ENCODE results near the gene UPK1B. TPM values are rescaled to one million over a fixed set of nuclear protein-coding genes. Genes with fewer than 3 reads are reported as not detected.
"Not testable (repeated sequence)": the region's sequence is repeated elsewhere in the genome, so short reads cannot be mapped to it uniquely, and the experiment has no call there.

UPK1B gene
- polyA plus RNA-seq, 1 donor: 1.1 TPM

DNA sequence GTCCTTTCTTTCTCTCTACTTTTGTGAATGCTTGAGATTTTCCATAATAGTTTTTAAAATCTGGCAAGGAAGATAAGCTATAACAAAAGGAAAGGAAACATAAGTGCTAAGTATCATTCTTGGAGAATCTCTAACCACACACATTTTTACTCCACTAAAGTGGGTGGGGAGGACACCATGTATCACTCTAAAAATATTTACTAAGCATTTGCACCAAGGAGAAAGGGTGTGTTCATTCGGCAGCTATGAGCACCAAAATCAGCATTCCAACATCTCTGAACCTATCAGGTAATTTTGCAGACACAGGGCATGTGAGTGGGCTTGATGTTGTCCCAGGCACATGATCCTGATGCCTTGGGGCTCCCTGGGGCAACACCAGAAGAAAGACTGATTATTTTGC is 61.8 kb downstream of the UPK1B start:
- DNase-seq: no peak
- Histone ChIP-seq H3K27me3 (ENCODE audit: control insufficient read depth, insufficient read depth, low read length) (no peaks in the 10 kb centered on the region), H3K27ac (ENCODE audit: low read length) (no peak overlapping the region), H3K9me3 (ENCODE audit: control insufficient read depth, low read depth, low read length) (no peaks in the 10 kb centered on the region), H3K4me3 (ENCODE audit: low read length) (no peak overlapping the region), H3K36me3 (ENCODE audit: control insufficient read depth, insufficient read depth, low read length) (peaks cover 60% of the 10 kb centered on the region), H3K4me1 (ENCODE audit: control insufficient read depth, insufficient read depth, low read length) (peaks cover 11% of the 10 kb centered on the region)
- no CpG with 5 or more reads among the region's 1 CpG for WGBS (ENCODE audit: insufficient coverage, low lambda C conversion rate)

DNA sequence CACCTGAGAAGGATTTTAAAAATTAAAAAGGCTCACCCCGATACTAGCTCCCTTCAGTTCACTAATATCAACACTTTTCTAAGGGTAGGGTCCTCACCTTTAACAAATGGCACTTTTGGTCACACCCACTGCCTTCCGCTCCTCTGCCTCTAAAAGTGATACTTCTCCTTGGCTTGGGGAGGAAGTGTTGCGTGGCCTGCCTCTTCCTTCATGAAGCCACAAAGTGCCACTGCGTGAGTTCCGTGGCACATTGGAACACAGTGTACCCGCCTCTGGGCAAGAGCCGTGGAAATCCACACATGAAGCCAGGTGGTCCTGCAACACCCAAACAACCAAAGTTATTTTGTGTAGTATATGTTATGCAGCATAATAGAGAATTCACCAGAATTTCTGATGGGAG is 63.4 kb downstream of the UPK1B start:
- DNase-seq: no peak
- 100% methylated on average over 1 of the region's 7 CpGs for WGBS (ENCODE audit: insufficient coverage, low lambda C conversion rate)
- H3K9me3 ChIP-seq (ENCODE audit: control insufficient read depth, low read depth, low read length): no peaks in the 10 kb centered on the region
- H3K4me3 ChIP-seq (ENCODE audit: low read length): no peak overlapping the region
- no peak overlapping the region for H3K27ac ChIP-seq (ENCODE audit: low read length)
- no peaks in the 10 kb centered on the region for H3K27me3 ChIP-seq (ENCODE audit: control insufficient read depth, insufficient read depth, low read length)
- H3K36me3 ChIP-seq (ENCODE audit: control insufficient read depth, insufficient read depth, low read length): peaks cover 50% of the 10 kb centered on the region
- H3K4me1 ChIP-seq (ENCODE audit: control insufficient read depth, insufficient read depth, low read length): peaks cover 13% of the 10 kb centered on the region

DNA sequence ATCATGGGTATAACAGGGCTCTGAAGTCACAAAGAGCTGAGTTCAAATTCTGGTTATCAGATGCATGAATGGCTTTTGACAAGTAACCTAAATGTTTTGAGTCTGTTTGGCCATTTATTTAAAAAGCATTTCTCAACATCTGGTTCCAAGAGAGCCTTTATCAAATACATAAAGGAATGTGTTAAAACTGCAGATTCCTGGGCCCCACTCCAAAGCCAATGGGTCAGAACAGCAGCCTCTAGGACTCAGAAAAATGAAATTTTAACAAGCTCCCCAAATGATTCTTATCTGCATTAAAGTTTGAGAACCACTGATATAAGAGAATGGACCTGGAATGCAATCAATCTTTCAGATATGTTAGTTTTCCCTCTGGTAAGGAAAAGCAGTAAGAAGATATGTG is 63.9 kb downstream of the UPK1B start:
- Histone ChIP-seq H3K9me3 (ENCODE audit: control insufficient read depth, low read depth, low read length) (peaks cover 5% of the 10 kb centered on the region), H3K4me3 (ENCODE audit: low read length) (no peak overlapping the region), H3K36me3 (ENCODE audit: control insufficient read depth, insufficient read depth, low read length) (peaks cover 46% of the 10 kb centered on the region), H3K27ac (ENCODE audit: low read length) (no peak overlapping the region), H3K27me3 (ENCODE audit: control insufficient read depth, insufficient read depth, low read length) (no peaks in the 10 kb centered on the region), H3K4me1 (ENCODE audit: control insufficient read depth, insufficient read depth, low read length) (peaks cover 13% of the 10 kb centered on the region)
- DNase-seq: no peak

DNA sequence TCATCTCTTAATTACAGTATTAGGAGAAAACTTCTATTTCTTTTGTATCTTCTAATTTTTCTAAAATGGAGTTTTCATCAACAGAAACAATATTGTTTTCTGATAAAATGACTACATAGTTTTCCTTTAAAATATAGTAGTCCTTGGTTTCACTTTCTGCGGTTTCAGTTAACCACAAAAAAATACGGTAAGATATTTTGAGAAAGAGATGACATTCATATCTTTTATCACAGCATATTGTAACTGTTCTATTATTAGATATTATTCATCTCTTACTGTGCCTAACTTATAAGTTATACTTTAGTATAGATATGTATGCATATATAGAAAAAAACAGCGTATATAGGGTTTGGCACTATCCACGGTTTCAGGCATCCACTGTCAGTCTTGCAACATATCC is 65.0 kb downstream of the UPK1B start:
- Histone ChIP-seq H3K27ac (ENCODE audit: low read length) (peak overlapping the region; percentile 84), H3K4me3 (ENCODE audit: low read length) (no peak overlapping the region), H3K36me3 (ENCODE audit: control insufficient read depth, insufficient read depth, low read length) (peaks cover 36% of the 10 kb centered on the region), H3K4me1 (ENCODE audit: control insufficient read depth, insufficient read depth, low read length) (peaks cover 13% of the 10 kb centered on the region), H3K27me3 (ENCODE audit: control insufficient read depth, insufficient read depth, low read length) (no peaks in the 10 kb centered on the region), H3K9me3 (ENCODE audit: control insufficient read depth, low read depth, low read length) (peaks cover 5% of the 10 kb centered on the region)
- DNase-seq: no peak
- 69% methylated on average over 2 of the region's 4 CpGs for WGBS (ENCODE audit: insufficient coverage, low lambda C conversion rate)

DNA sequence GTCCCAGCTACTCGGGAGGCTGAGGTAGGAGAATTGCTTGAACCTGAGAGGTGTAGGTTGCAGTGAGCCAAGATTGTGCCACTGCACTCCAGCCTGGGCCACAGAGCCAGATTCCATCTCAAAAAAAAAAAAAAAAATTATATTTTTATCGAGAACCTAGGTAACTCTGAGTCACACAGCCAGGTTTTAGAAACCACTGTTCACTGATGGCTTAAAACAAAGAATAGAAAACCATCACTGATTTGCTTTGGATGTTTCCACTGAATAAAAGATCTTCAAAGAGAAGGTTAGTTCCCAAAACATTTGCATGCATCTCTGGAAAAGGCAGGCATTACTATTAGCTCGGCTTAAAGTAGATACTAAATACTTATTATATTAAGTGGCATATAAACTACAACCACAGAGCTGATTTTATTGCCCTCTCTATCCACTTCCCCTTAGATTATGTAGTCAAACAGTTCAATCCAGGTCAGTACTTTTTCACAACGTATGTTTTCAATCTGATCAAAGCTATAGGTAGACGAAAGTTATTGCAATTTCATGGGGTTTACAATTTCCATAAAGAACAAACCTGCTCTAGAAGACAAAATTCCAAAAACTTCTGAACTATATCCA is 65.9 kb downstream of the UPK1B start:
- H3K27me3 ChIP-seq (ENCODE audit: control insufficient read depth, insufficient read depth, low read length): no peaks in the 10 kb centered on the region
- DNase-seq: peak in 1 of 2 donors; percentile 48
- peak overlapping the region; percentile 84 for H3K27ac ChIP-seq (ENCODE audit: low read length)
- 0% methylated on average over 2 of the region's 5 CpGs for WGBS (ENCODE audit: insufficient coverage, low lambda C conversion rate)
- peaks cover 13% of the 10 kb centered on the region for H3K4me1 ChIP-seq (ENCODE audit: control insufficient read depth, insufficient read depth, low read length)
- peaks cover 27% of the 10 kb centered on the region for H3K36me3 ChIP-seq (ENCODE audit: control insufficient read depth, insufficient read depth, low read length)
- H3K4me3 ChIP-seq (ENCODE audit: low read length): peak overlapping the region; percentile 68
- H3K9me3 ChIP-seq (ENCODE audit: control insufficient read depth, low read depth, low read length): peaks cover 5% of the 10 kb centered on the region

DNA sequence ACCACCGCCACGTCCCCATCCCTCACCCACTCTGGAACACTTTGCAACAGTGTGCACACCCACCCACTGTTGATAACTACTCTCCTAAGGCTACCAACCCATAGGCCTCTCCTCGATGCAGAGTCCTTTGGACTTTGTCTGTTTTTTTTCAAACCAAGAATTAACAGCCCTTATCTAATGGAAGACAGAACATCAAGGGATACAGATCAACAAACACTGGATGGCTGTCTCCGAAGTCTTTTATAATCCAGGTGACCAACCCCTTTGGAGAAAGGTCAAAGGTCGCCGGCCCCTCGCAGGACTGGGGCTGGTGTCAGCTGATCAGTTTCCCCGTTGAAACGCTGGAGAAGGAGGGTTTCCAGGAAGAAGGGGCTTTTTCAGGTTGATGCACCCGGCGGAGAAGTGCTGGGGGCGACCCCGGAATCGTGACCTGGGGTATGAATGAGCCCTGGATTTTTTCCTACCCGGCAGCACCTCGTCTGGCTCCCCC is 66.7 kb downstream of the UPK1B start:
- Histone ChIP-seq H3K4me1 (ENCODE audit: control insufficient read depth, insufficient read depth, low read length) (peaks cover 13% of the 10 kb centered on the region), H3K36me3 (ENCODE audit: control insufficient read depth, insufficient read depth, low read length) (peaks cover 20% of the 10 kb centered on the region), H3K27ac (ENCODE audit: low read length) (peak overlapping the region; percentile 84), H3K9me3 (ENCODE audit: control insufficient read depth, low read depth, low read length) (peaks cover 5% of the 10 kb centered on the region), H3K4me3 (ENCODE audit: low read length) (peak overlapping the region; percentile 68), H3K27me3 (ENCODE audit: control insufficient read depth, insufficient read depth, low read length) (no peaks in the 10 kb centered on the region)
- DNase-seq: peak; percentile 77 to 91
- no CpG with 5 or more reads among the region's 16 CpGs for WGBS (ENCODE audit: insufficient coverage, low lambda C conversion rate)

DNA sequence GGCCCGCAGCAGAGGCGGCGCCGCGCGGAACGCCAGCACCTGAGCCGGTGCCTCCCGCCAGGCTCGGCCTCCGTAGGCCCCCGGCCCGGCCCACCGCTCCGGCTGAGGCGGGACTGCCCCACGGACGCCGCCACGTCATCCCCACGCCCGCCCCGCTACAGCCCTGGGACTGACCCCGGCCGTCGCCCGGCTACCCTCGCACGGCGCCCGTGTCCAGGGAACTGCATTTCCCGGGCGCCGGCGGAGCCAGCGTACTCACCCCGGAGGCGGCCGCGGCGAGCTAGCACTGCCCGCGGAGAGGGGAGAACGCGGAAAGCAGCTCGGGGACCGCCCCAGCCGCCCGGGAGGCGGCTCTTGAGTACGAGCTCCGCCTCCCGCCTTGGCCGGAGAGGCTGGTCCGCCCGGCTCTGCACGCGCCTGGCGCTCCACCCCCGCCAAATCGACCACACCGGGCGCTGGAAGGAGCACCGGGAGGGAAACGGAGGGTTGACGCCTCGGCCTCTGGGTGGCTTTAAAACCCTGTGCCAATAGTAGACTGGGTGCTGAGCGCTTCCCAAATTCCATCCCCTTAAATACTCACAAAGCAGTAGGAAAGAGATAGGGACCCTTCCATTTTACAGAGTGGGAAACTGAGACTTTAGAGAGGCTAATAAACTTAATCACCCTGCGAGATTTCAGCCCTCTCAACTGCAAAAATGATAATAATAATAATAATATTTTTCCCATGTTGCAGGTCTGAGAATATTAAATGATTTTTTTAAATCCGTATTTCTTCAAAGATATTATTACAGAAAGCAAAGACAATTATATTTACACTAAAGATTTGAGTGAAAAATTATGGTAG is 67.4 kb downstream of the UPK1B start, which contains the start of gene B4GALT4:
Gene B4GALT4 (minus strand): TSS at position 288 of the 844 bp plus-strand sequence. CDS start 10,779 bp downstream, outside the sequence.
- peak within 1 kb of the TSS; percentile 68 for H3K4me3 ChIP-seq (ENCODE audit: low read length)
- whole genome bisulfite sequencing (ENCODE audit: insufficient coverage, low lambda C conversion rate): 63% methylated on average over 1 of the region's 70 CpGs
- DNase-seq: peak; percentile 89 to 95

DNA sequence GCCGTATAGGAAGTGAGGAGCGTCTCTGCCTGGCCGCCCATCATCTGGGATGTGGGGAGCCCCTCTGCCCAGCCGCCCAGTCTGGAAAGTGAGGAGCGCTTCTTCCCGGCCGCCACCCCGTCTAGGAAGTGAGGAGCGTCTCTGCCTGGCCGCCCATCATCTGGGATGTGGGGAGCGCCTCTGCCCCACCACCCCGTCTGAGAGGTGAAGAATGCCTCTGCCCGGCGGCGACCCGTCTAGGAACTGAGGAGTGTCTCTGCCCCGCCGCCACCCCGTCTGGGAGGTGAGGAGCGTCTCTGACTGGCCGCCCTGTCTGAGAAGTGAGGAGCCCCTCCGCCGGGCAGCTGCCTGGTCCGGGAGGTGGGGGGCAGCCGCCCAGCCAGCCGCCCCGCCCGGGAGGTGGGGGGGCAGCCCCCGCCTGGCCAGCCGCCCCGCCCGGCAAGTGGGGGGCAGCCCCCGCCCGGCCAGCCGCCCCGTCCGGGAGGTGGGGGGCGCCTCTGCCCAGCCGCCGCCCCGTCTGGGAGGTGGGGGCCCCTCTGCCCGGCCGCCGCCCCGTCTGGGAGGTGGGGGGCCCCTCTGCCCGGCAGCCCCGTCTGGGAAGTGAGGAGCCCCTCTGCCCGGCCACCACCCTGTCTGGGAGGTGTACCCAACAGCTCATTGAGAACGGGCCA is 69.1 kb downstream of the UPK1B start:
- H3K36me3 ChIP-seq (ENCODE audit: control insufficient read depth, insufficient read depth, low read length); H3K4me3 ChIP-seq (ENCODE audit: low read length); DNase-seq; H3K27ac ChIP-seq (ENCODE audit: low read length); H3K27me3 ChIP-seq (ENCODE audit: control insufficient read depth, insufficient read depth, low read length); H3K4me1 ChIP-seq (ENCODE audit: control insufficient read depth, insufficient read depth, low read length); H3K9me3 ChIP-seq (ENCODE audit: control insufficient read depth, low read depth, low read length): not testable (repeated sequence)
- WGBS (ENCODE audit: insufficient coverage, low lambda C conversion rate): no CpG with 5 or more reads among the region's 49 CpGs

More for the DNA sequence above, 67.4 kb downstream of the UPK1B start, which contains the start of gene B4GALT4:
- peak within 1 kb of the TSS; percentile 84 for H3K27ac ChIP-seq (ENCODE audit: low read length)
- peaks cover 11% of the 10 kb centered on the region for H3K4me1 ChIP-seq (ENCODE audit: control insufficient read depth, insufficient read depth, low read length)
- H3K36me3 ChIP-seq (ENCODE audit: control insufficient read depth, insufficient read depth, low read length): peaks cover 13% of the 10 kb centered on the region
- H3K9me3 ChIP-seq (ENCODE audit: control insufficient read depth, low read depth, low read length): peaks cover 5% of the 10 kb centered on the region
- H3K27me3 ChIP-seq (ENCODE audit: control insufficient read depth, insufficient read depth, low read length): no peaks in the 10 kb centered on the region

DNA sequence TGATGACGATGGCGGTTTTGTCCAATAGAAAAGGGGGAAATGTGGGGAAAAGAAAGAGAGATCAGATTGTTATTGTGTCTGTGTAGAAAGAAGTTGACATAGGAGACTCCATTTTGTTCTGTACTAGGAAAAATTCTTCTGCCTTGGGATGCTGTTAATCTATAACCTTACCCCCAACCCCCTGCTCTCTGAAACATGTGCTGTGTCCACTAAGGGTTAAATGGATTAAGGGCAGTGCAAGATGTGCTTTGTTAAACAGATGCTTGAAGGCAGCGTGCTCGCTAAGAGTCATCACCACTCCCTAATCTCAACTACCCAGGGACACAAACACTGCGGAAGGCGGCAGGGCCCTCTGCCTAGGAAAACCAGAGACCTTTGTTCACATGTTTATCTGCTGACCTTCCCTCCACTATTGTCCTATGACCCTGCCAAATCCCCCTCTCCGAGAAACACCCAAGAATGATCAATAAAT is 69.7 kb downstream of the UPK1B start:
- not testable (repeated sequence) for H3K4me3 ChIP-seq (ENCODE audit: low read length)
- WGBS (ENCODE audit: insufficient coverage, low lambda C conversion rate): no CpG with 5 or more reads among the region's 7 CpGs

DNA sequence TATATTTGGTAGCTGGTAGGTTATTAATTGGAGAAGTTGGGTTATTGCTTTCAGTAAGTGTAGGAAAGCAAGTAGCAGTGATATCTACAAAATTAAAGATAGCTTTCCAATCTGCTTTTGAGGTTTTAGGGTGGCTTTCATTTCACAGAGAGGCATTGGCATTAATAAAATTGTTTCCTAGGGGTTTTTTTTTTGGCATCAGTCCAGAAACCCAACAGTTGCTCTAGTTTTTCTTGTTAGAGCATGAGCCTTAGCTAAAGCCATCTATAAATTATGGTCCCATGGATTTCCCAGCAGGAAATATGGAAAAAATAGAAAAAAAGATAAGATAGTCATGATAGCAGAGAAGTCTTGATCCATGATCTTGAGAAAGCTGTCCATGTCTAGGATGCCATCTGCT is 70.3 kb downstream of the UPK1B start:
- H3K4me3 ChIP-seq (ENCODE audit: low read length): no peak overlapping the region
- H3K27ac ChIP-seq (ENCODE audit: low read length): no peak overlapping the region
- peaks cover 5% of the 10 kb centered on the region for H3K4me1 ChIP-seq (ENCODE audit: control insufficient read depth, insufficient read depth, low read length)
- no peaks in the 10 kb centered on the region for H3K27me3 ChIP-seq (ENCODE audit: control insufficient read depth, insufficient read depth, low read length)
- DNase-seq: no peak
- peaks cover 13% of the 10 kb centered on the region for H3K9me3 ChIP-seq (ENCODE audit: control insufficient read depth, low read depth, low read length)
- H3K36me3 ChIP-seq (ENCODE audit: control insufficient read depth, insufficient read depth, low read length): no peaks in the 10 kb centered on the region

More for the DNA sequence above, 69.7 kb downstream of the UPK1B start:
- H3K27me3 ChIP-seq (ENCODE audit: control insufficient read depth, insufficient read depth, low read length); H3K4me1 ChIP-seq (ENCODE audit: control insufficient read depth, insufficient read depth, low read length); H3K27ac ChIP-seq (ENCODE audit: low read length); H3K36me3 ChIP-seq (ENCODE audit: control insufficient read depth, insufficient read depth, low read length); DNase-seq: not testable (repeated sequence)
- peaks cover 12% of the 10 kb centered on the region for H3K9me3 ChIP-seq (ENCODE audit: control insufficient read depth, low read depth, low read length)

Data from large intestine (tissue), 3 donors.